HUES6 (cell line): Measurements from ENCODE around the gene HOOK1.

Experiments used
- H3K27ac ChIP-seq: 2 replicates; pipeline ENCODE4 v1.7.0; 2013; ENCODE audit warnings: low read depth, mild to moderate bottlenecking, low read length, inconsistent platforms
- H3K27me3 ChIP-seq: 2 replicates; pipeline ENCODE4 v1.6.1; 2013; ENCODE audit warnings: low read length; ENCODE audit not compliant: control insufficient read depth, insufficient read depth
- H3K36me3 ChIP-seq: 2 replicates; pipeline ENCODE4 v1.6.1; 2013; ENCODE audit warnings: low read length; ENCODE audit not compliant: control insufficient read depth, insufficient read depth
- H3K4me1 ChIP-seq: 2 replicates; pipeline ENCODE4 v1.6.1; 2013; ENCODE audit warnings: low read length; ENCODE audit not compliant: control insufficient read depth, insufficient read depth
- H3K4me3 ChIP-seq: 2 replicates; pipeline ENCODE4 v1.5.1; 2013; ENCODE audit warnings: low read depth, low read length
- H3K9ac ChIP-seq: one replicate; pipeline ENCODE4 v1.6.1; 2013; ENCODE audit warnings: mild to moderate bottlenecking, low read length
- H3K9me3 ChIP-seq: 2 replicates; pipeline ENCODE4 v1.6.1; 2013; ENCODE audit warnings: low read depth, low read length; ENCODE audit not compliant: control insufficient read depth, insufficient read depth

HOOK1 gene

DNA sequence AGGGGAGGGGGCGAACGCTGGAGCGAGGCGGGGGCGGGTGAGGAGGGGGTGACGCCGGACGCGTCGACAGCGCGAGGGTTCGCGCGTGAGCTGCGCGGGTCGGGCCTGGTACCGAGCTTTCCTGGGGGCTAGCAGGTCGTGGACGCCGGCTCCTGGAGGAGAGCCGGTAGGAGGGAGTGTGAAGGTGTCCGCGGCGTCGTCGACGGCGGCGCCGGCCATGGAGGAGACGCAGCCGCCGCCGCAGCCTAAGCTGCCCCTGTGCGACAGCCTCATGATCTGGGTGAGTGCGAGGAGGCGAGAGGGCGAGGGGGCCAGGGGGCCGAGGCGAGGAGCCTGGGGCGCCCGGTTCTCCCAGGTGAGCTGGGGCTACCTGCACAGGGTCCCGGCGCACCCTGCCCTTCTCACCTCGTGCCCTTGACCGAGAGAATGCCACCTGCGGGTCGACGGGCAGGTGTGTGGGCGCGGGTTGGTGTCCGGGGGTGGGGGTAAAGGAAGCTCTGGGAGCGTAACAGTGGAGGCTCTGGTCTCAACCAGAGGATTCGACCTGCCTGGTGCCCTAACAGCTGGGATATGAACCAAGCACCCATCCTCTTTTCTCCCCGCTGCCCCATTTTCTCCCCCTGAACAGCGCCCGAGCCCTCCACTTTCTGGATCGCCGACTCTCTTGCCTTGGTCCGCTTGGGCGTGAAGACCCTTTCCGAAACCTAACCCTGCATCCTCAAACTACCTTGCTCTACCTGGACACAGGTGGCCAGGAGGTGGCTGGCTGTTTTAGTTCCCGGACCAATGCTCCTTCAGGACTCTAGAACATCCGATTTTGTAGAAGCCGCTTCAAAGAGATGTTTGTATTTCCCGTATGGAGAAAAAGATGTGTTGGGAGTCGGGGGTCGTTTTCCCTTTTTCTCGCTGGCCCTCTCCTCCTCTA lies at the start of gene HOOK1:
Gene HOOK1, plus strand, starts transcription at position 49 of the 925 bp plus-strand sequence. Its CDS starts 169 bp downstream, at position 218.
- Histone ChIP-seq H3K4me1 (peaks cover 14% of the 10 kb centered on the region), H3K27ac (0 out of 2 replicates have a peak within 1 kb of the TSS, but pooled peaks have one; percentile 42), H3K36me3 (no peaks in the 10 kb centered on the region), H3K9me3 (no peaks in the 10 kb centered on the region), H3K27me3 (peaks cover 24% of the 10 kb centered on the region), H3K4me3 (peak within 1 kb of the TSS; percentile 87), H3K9ac (peak within 1 kb of the TSS; percentile 82)

DNA sequence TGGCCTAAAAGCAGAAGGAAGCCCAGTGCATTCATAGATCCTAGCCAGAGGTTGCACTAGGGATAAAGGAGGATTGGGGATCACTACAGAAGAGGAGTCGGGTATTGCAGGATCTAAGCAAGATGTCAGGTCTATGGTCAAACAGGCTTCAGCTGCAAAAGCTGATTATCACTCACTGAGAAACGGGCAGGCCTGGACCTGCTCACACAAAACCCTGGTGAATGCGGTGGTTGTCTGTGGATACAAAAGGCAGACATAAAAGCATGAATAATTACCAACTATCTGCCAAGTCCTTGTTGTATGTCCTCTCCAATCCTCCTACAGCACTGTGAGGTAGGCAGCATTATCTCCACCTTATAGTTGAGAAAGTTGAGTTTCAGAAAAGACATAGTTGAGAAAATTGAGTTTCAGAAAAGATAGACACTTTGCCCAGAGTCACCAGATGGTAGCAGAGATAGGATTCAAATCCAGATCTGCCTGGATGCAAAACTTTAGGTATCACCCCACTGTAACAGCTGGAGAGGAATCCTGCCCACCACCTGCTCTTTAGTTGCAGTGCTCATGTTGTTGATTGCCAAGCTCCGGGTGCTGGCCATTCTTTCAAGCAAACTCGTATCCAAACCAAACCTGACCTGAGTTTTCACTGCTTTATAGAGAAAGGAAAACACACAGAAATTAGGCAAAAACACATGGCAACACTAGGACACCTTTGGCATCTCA lies 49.6 kb upstream of the HOOK1 start:
- Histone ChIP-seq H3K4me1 (peaks cover 4% of the 10 kb centered on the region; the same call in 1 of the 2 replicates), H3K27ac (no peak overlapping the region), H3K4me3 (no peak overlapping the region), H3K27me3 (no peaks in the 10 kb centered on the region), H3K36me3 (no peaks in the 10 kb centered on the region), H3K9me3 (no peaks in the 10 kb centered on the region), H3K9ac (no peak overlapping the region)

DNA sequence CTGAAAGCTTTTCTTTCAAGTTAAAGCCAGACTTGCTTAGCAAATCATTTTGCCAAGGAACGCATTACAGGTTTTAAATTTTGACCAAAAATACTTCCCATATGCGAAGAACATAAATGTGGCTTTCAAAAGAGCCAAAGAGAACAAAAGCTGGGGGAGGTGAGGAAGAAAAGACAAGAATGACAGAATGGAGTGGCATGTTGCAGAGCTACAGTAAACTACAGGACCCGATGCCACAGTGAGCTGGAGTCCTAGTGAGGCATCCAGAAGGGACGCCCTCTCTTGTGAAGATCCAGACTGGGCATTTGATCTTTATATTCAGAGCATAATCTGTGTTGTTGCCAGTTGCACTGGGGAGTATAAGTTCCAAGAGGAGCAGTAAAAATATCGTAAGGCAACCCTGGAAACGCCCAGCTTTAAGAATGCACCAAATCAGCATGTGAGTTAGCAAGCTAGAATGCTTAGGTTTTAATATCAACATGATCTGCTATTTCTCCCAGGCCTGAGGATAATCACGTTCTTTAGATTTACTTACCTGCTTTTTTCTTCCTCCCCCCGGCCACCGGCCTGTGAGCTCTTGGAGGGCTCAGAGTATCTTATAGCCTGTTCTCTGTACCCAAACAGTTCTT lies 48.4 kb upstream of the HOOK1 start:
- H3K4me1 ChIP-seq = peaks cover 4% of the 10 kb centered on the region; the same call in 1 of the 2 replicates
- H3K9me3 ChIP-seq = no peaks in the 10 kb centered on the region
- no peaks in the 10 kb centered on the region for H3K36me3 ChIP-seq
- no peak overlapping the region for H3K9ac ChIP-seq
- H3K27ac ChIP-seq = no peak overlapping the region
- no peak overlapping the region for H3K4me3 ChIP-seq
- no peaks in the 10 kb centered on the region for H3K27me3 ChIP-seq

DNA sequence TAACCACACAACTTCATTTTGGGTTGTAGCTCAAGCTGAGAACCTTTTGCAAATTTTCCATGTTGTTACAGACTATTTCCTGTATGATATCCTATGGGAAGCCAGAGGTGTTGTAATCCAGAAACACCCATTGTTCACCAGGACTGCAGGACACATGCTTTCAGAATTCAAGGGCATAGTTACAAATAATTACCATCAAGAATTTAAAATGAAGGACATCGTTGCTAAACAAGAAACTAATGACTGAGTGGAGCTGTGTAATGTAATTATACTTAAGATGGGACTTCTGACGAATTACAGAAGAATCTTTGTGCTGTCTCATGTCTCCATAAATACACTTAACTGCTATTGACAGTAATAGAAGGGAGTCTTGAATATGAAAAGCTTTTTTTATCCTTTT lies 47.6 kb upstream of the HOOK1 start:
- H3K27ac ChIP-seq = no peak overlapping the region
- no peak overlapping the region for H3K9ac ChIP-seq

DNA sequence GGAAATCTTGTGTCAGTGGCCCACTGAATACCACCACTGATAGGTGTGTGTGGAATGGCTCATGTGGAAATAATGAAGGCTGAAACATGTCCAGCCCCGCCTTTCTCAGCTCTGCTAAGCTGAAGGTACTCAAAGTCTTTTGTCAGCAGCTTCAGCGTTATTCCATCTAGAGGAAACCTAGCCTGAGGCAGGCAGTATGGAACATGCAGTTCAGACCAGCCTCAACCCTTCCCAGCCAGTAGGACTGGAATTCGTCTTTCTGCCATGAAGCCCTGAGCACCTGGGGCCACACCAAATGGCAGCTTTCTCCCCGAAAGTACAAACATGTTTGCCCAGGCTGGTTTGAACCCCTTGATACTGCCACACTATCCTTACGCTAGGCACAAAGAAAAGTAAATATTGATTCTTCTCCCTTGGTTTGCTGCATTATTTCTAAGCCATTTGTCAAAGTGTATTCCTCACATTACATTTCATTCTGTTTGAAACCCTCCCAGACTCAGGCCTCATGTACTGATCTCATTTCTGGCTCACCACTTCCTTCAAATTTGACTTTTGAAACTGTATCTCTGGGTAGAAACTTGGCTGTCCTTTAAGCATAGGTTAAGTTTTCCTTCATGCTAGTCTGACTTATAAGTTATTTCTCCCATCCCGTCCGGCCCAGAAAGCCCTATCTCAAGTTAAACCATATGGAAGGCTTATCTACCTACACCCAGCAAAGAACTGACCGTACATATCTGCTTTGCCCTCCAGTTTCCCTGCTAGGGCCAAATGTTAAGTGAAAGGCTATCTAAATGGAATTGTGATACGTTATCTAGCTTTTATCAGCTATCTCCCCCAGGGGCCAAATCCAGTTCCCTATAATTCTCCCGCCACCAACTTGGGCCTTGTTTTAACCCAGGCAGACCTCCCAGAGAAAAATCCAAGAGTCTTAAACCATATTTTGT lies 45.7 kb upstream of the HOOK1 start:
- no peaks in the 10 kb centered on the region for H3K9me3 ChIP-seq
- H3K27ac ChIP-seq = no peak overlapping the region
- H3K27me3 ChIP-seq = no peaks in the 10 kb centered on the region
- no peak overlapping the region for H3K4me3 ChIP-seq
- peaks cover 4% of the 10 kb centered on the region; the same call in 1 of the 2 replicates for H3K4me1 ChIP-seq
- peak overlapping the region; percentile 47 for H3K9ac ChIP-seq
- no peaks in the 10 kb centered on the region for H3K36me3 ChIP-seq

More for the DNA sequence above, 47.6 kb upstream of the HOOK1 start:
- H3K4me3 ChIP-seq = no peak overlapping the region
- H3K36me3 ChIP-seq = no peaks in the 10 kb centered on the region
- no peaks in the 10 kb centered on the region for H3K27me3 ChIP-seq
- peaks cover 4% of the 10 kb centered on the region; the same call in 1 of the 2 replicates for H3K4me1 ChIP-seq
- H3K9me3 ChIP-seq = no peaks in the 10 kb centered on the region

DNA sequence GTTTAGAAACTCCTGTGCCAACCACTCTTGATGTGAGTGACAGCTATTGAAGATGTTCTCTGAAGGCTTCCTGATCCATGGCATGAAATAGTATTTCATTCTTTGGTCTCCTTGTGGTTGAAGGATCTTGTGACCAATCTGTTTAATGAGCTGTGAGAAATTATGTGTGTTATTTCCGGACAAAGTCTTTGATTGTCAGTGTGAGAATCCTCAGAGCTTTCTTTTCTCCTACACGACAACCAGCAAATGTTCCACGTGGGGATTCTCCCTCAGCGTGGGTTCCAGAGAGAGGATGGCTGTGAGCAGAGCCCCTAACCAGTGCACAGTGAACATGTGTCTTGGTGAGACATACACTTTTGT lies 45.0 kb upstream of the HOOK1 start:
- Histone ChIP-seq H3K4me1 (peaks cover 4% of the 10 kb centered on the region; the same call in 1 of the 2 replicates), H3K27me3 (no peaks in the 10 kb centered on the region), H3K9me3 (no peaks in the 10 kb centered on the region), H3K27ac (no peak overlapping the region), H3K9ac (no peak overlapping the region), H3K4me3 (no peak overlapping the region), H3K36me3 (no peaks in the 10 kb centered on the region)

DNA sequence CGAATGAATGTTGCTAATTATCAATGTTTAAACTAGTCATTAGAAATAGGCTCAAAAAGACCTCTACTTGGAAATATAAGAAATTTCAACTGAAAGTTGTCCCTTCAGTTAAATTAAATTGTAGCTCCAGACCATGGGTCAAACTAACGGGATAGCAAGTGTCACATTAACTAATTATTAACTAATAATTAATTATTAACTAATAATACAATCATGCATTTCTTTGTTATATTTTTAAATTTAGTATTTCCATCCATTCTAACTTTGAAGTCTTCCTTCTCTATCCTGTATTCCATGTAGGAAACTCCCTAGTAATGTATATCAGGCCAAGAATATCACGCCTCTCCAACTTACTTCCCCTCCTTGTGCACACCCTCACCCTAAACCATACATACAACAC lies 43.4 kb upstream of the HOOK1 start:
- peaks cover 4% of the 10 kb centered on the region; the same call in 1 of the 2 replicates for H3K4me1 ChIP-seq
- H3K36me3 ChIP-seq = no peaks in the 10 kb centered on the region
- H3K27me3 ChIP-seq = no peaks in the 10 kb centered on the region
- no peak overlapping the region for H3K27ac ChIP-seq
- no peaks in the 10 kb centered on the region for H3K9me3 ChIP-seq
- H3K9ac ChIP-seq = no peak overlapping the region
- no peak overlapping the region for H3K4me3 ChIP-seq

DNA sequence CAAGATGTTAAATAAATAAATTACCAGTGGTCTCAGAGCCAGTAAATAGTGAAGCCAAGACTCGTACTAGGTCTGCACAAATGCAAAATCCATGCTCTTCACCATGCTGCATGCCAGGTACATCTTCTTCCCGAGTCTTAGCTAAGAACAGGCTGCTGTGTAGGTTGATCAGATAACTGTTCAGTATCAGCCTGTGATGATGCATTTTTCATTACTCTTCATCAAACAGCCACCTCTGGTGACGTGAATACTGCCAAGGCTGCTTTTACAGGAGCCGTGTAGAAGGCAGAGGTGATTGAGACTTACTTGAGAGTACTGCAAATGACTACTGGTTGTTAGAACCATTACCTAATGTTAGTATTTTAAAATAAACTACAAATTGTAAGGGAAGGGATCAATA lies 39.3 kb upstream of the HOOK1 start:
- H3K9me3 ChIP-seq = no peaks in the 10 kb centered on the region
- no peak overlapping the region for H3K27ac ChIP-seq
- H3K4me3 ChIP-seq = no peak overlapping the region
- no peak overlapping the region for H3K9ac ChIP-seq
- H3K27me3 ChIP-seq = no peaks in the 10 kb centered on the region
- H3K4me1 ChIP-seq = no peaks in the 10 kb centered on the region
- no peaks in the 10 kb centered on the region for H3K36me3 ChIP-seq

DNA sequence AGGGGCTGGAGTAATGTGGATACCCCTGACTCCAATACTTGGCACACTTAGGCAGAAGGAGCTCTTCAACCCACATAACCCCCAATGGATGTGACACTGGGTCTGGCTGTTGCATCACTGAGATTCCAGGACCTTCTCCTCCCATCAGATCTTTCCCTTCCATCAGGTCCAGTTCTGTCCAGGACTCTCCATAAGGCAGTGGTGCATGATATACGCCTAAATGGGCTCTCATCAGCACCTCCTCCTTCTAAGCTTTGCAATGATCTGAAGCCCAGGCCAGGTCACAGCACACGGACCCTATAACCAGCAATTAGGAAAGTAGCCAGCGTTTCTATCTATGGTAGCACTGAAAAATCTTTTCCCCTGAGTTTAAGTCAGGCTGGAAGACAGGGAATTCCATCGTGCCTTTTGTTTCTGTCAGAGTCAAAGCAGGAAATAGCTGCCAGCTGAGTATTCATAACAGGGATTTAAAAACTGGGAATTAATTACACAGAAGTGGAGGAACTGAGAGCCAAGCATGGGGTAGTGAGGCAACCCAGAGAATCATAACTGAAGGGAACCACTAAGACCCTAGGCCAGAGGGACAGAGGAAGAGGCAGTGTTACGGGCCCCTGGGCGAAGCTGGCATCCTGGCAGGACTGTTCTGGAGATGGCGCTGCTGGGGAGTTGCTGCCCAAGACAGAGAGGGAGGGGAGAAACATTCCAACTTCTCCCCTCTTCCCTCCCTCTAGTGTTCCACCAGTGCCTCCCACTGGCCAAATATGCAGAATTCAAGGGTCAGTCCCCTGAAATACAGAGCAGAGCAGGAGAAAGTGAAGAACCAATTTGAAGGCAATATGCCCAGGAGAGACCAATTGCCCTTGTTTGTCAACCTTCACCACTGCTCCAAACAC lies 37.5 kb upstream of the HOOK1 start:
- H3K4me1 ChIP-seq = no peaks in the 10 kb centered on the region
- no peaks in the 10 kb centered on the region for H3K27me3 ChIP-seq
- H3K4me3 ChIP-seq = no peak overlapping the region
- no peaks in the 10 kb centered on the region for H3K9me3 ChIP-seq
- H3K27ac ChIP-seq = no peak overlapping the region
- no peak overlapping the region for H3K9ac ChIP-seq
- no peaks in the 10 kb centered on the region for H3K36me3 ChIP-seq
